RWPE2 (cell line): Measurements from ENCODE around the gene GNA15.
A peak's percentile ranks its signal among the peaks of the same experiment; 100 is the strongest.
"Not testable (repeated sequence)": the region's sequence is repeated elsewhere in the genome, so short reads cannot be mapped to it uniquely, and the experiment has no call there.

Experiments used
- ATAC-seq: fragments of 200-7000 bp; cut with Tn5 transposase; 3 replicates; pipeline ENCODE4 v1.9.1; 2021; ENCODE audit warnings: low read depth
- DNase-seq: peaks from one replicate; pipeline ENCODE4 v3.0.0-alpha.2; 2020; ENCODE audit warnings: low spot score
- H3K27ac ChIP-seq: fragments of 450-650 bp; 2 replicates; pipeline ENCODE4 v1.5.1; 2017; ENCODE audit warnings: mild to moderate bottlenecking; ENCODE audit not compliant: poor library complexity, severe bottlenecking
- H3K27me3 ChIP-seq: fragments of 250-450 bp; sonication (Bioruptor Pico); 2 replicates; pipeline ENCODE4 v1.5.1; 2021; ENCODE audit warnings: mild to moderate bottlenecking, moderate library complexity; ENCODE audit not compliant: insufficient read depth, poor library complexity, severe bottlenecking
- H3K36me3 ChIP-seq: fragments of 250-450 bp; sonication (Bioruptor Pico); 2 replicates; pipeline ENCODE4 v1.5.1; 2020; ENCODE audit warnings: low read depth, mild to moderate bottlenecking, moderate library complexity
- H3K4me1 ChIP-seq: fragments of 250-450 bp; sonication (Bioruptor Pico); 2 replicates; pipeline ENCODE4 v1.5.1; 2021; ENCODE audit warnings: mild to moderate bottlenecking, moderate library complexity; ENCODE audit not compliant: insufficient read depth, poor library complexity, severe bottlenecking
- H3K4me3 ChIP-seq: fragments of 250-450 bp; sonication (Bioruptor Pico); 2 replicates; pipeline ENCODE4 v1.5.1; 2021; ENCODE audit warnings: mild to moderate bottlenecking, moderate library complexity; ENCODE audit not compliant: severe bottlenecking
- H3K9me3 ChIP-seq: fragments of 250-450 bp; sonication (Bioruptor Pico); 2 replicates; pipeline ENCODE4 v1.5.1; 2021; ENCODE audit warnings: mild to moderate bottlenecking, moderate library complexity; ENCODE audit not compliant: severe bottlenecking
- CTCF ChIP-seq: fragments of 450-650 bp; IDR thresholded peaks from one replicate; pipeline ENCODE4 v1.5.1; 2017; ENCODE audit warnings: mild to moderate bottlenecking, moderate library complexity; ENCODE audit not compliant: poor library complexity, severe bottlenecking

The GNA15 gene

GRCh38 chr19:3163943-3164342, 28.1 kb downstream of the GNA15 start:
- H3K4me1 ChIP-seq: peaks cover 13% of the 10 kb centered on the region
- H3K36me3 ChIP-seq: peaks cover 62% of the 10 kb centered on the region
- H3K4me3 ChIP-seq: no peak overlapping the region
- H3K27me3 ChIP-seq: no peaks in the 10 kb centered on the region
- no peak for TF ChIP-seq CTCF
- no peak for DNase-seq
- no peak for ATAC-seq
- H3K27ac ChIP-seq: no peak overlapping the region
- H3K9me3 ChIP-seq: no peaks in the 10 kb centered on the region

- H3K9me3 ChIP-seq: no peaks in the 10 kb centered on the region
- DNase-seq (no peak), ATAC-seq (no peak)
- H3K4me3 ChIP-seq: no peak overlapping the region
- peaks cover 8% of the 10 kb centered on the region for H3K4me1 ChIP-seq
- H3K27ac ChIP-seq: peak overlapping the region; percentile 35
- peaks cover 26% of the 10 kb centered on the region for H3K36me3 ChIP-seq
- TF ChIP-seq CTCF: no peak
- H3K27me3 ChIP-seq: no peaks in the 10 kb centered on the region
These were observed 31.9 kb downstream of the GNA15 start for GRCh38 chr19:3167533-3168272.

- no peak for TF ChIP-seq CTCF
- ATAC-seq (peak; percentile 65), DNase-seq (no peak)
- Histone ChIP-seq H3K27ac (peak overlapping the region; percentile 10), H3K4me3 (no peak overlapping the region), H3K9me3 (no peaks in the 10 kb centered on the region), H3K4me1 (peaks cover 21% of the 10 kb centered on the region), H3K36me3 (no peaks in the 10 kb centered on the region), H3K27me3 (no peaks in the 10 kb centered on the region)
These were observed 36.2 kb downstream of the GNA15 start for GRCh38 chr19:3171894-3172672.

- ATAC-seq, DNase-seq, H3K9me3 ChIP-seq, H3K27me3 ChIP-seq, H3K27ac ChIP-seq, H3K36me3 ChIP-seq, H3K4me3 ChIP-seq: not testable (repeated sequence)
- H3K4me1 ChIP-seq: peaks cover 22% of the 10 kb centered on the region
These were observed 36.8 kb downstream of the GNA15 start for GRCh38 chr19:3172673-3173000.

- H3K36me3 ChIP-seq: no peaks in the 10 kb centered on the region
- TF ChIP-seq CTCF: no peak
- DNase-seq (peak; percentile 91), ATAC-seq (peak; percentile 30)
- no peaks in the 10 kb centered on the region for H3K27me3 ChIP-seq
- H3K4me1 ChIP-seq: peaks cover 19% of the 10 kb centered on the region
- H3K4me3 ChIP-seq: no peak overlapping the region
- H3K27ac ChIP-seq: peak overlapping the region; percentile 95
- no peaks in the 10 kb centered on the region for H3K9me3 ChIP-seq
These were observed 40.2 kb downstream of the GNA15 start for GRCh38 chr19:3175781-3176714.
